ENCODE results near the gene ZNF860. TPM values are rescaled to one million over a fixed set of nuclear protein-coding genes. Genes with fewer than 3 reads are reported as not detected.

The ZNF860 gene
- polyA plus RNA-seq (ENCODE audit: insufficient read length in 4 of 4), result 1 to 10 TPM; 1.7 to 3.4 (median 2.9) TPM

GRCh38 chr3:31981206-31982181 lies at the start of gene ZNF860, which contains the start of gene OSBPL10:
Gene ZNF860 (plus strand): TSS chr3:31981750. CDS start chr3:31989080, 7,330 bp downstream.
Gene OSBPL10 (minus strand): TSS chr3:31981262. CDS start chr3:31981179, 83 bp downstream.
- DNase-seq (ENCODE audit: low read depth in 4 of 4, low spot score in 3 of 4), result peak; percentile 69 to 75 (median 73)

DNA sequence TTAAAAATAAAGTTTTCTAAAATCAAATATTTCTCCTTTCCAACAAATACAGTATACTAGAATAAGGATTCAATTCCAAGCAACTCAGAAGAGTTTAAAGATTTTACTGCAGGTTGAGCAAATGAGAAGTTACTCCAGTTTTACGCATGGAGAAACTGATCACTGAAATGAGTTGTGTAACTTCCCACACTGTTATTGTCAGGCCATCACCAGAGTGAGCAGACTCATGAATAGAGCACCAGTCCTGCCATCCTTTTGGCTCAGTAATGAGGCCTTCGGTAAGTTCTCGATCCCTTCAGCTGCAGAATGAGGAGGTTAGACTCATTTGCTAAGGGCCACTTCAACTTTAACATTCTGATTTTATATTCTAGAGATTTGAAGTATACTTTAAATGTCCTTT lies 48.6 kb upstream of the ZNF860 start:
- DNase-seq (ENCODE audit: low read depth in 4 of 4, low spot score in 3 of 4), result no peak

DNA sequence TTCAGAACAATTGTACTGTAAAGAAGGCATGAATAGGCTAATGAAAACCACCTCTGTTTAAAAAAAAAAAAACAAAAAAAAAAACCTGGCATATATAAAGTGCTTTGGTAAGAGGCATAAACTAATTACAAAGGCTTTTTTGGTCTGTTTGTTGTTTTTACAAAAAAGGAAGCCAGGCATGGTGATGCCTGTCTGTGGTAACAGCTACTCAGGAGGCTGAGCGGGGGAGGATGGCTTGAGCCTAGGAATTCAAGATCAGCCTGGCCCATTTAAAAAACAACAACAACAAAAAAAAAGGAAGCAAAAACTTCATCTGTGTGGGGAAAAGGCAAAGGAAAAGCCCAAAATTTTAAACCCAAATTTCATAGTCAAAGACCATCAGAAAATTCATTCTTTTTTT lies 47.5 kb upstream of the ZNF860 start:
- DNase-seq (ENCODE audit: low read depth in 4 of 4, low spot score in 3 of 4), result no peak

DNA sequence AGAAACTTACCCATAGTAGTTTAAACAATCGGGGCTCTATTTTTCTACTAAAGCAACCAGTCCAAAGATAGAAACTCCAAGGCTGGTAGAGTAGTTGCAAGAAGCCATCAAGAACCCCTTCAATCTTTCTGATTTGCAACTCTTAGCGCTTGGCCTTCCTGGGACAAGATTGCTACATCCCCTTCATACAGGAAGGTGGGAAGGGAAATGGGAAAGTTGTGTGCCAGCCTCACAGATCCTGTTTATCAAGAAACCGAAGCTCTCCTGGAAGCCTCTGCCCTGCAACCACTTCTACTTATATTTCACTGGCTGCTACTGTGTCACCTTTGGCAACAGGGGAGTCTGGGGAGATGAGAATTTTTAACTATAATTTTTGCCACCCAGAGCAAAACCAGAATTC lies 46.7 kb upstream of the ZNF860 start:
- no peak for DNase-seq (ENCODE audit: low read depth in 4 of 4, low spot score in 3 of 4)

- DNase-seq (ENCODE audit: low read depth in 4 of 4, low spot score in 3 of 4), result no peak
These were observed 45.0 kb upstream of the ZNF860 start for GRCh38 chr3:31936420-31937060.

DNA sequence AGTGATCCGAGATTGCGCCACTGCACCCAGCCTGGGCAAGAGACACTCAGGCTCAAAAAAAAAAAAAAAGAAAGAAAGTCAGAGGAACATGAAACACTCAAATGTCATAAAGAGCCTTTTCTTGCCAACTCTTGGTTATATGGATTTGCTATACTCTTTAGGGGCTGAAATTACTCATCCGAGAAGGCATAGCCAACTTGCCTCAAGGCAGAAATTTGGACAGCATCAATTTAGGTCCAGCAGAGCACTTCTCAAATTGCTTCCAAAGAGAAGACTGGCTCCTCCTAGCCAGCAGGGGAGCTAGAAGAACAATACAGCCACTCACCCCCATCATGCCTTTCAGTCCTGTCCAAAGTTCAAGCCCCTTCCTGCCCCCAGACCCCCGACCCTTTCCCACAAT lies 44.3 kb upstream of the ZNF860 start:
- DNase-seq (ENCODE audit: low read depth in 4 of 4, low spot score in 3 of 4), result no peak

- no peak for DNase-seq (ENCODE audit: low read depth in 4 of 4, low spot score in 3 of 4)
These were observed 39.1 kb upstream of the ZNF860 start for GRCh38 chr3:31942446-31942845.

- DNase-seq (ENCODE audit: low read depth in 4 of 4, low spot score in 3 of 4), result no peak
These were observed 38.5 kb upstream of the ZNF860 start for GRCh38 chr3:31943041-31943440.

GRCh38 chr3:31945738-31946052 lies 35.9 kb upstream of the ZNF860 start:
- DNase-seq (ENCODE audit: low read depth in 4 of 4, low spot score in 3 of 4), result no peak

- DNase-seq (ENCODE audit: low read depth in 4 of 4, low spot score in 3 of 4), result no peak
These were observed 35.0 kb upstream of the ZNF860 start for GRCh38 chr3:31946484-31947081.

GRCh38 chr3:31947162-31947561 lies 34.4 kb upstream of the ZNF860 start:
- no peak for DNase-seq (ENCODE audit: low read depth in 4 of 4, low spot score in 3 of 4)

- DNase-seq (ENCODE audit: low read depth in 4 of 4, low spot score in 3 of 4), result no peak
These were observed 33.9 kb upstream of the ZNF860 start for GRCh38 chr3:31947671-31948091.

DNA sequence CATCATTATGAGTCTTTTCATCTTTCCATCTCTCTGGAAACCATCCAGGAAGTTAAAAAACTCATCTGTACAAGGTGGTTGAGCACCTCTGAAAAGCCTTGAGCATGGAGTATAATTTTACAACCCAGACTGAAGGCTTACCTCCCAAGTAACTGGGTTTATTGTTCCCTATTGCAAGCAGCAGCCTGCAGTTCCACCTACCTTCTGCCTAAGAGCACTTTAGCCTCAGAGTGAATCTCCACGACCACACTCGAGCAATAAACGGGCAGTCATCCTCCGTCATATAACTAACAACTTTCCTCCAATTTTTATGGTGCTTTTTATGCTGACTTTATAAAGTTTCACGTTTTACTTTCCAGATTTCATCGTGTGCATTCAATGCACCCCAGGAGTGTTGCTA lies 33.3 kb upstream of the ZNF860 start:
- DNase-seq (ENCODE audit: low read depth in 4 of 4, low spot score in 3 of 4), result no peak

GRCh38 chr3:31952205-31952604 lies 29.3 kb upstream of the ZNF860 start:
- no peak for DNase-seq (ENCODE audit: low read depth in 4 of 4, low spot score in 3 of 4)

DNA sequence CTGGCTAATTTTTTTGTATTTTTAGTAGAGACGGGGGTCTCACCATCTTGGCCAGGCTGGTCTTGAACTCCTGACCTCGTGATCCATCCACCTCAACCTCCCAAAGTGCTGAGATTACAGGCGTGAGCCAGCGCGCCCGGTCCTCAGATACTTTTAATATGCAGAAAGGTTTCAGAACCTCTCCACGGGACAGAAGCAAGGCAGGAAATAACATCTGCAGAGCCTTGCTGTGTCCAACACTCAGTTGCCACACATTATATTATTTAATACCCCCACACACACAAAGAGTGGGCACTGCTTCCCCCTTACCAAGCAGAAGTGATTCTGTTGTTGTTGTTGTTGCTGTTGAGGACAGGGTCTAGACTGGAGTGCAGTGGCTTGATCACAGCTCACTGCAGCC lies 28.5 kb upstream of the ZNF860 start:
- DNase-seq (ENCODE audit: low read depth in 4 of 4, low spot score in 3 of 4), result no peak

DNA sequence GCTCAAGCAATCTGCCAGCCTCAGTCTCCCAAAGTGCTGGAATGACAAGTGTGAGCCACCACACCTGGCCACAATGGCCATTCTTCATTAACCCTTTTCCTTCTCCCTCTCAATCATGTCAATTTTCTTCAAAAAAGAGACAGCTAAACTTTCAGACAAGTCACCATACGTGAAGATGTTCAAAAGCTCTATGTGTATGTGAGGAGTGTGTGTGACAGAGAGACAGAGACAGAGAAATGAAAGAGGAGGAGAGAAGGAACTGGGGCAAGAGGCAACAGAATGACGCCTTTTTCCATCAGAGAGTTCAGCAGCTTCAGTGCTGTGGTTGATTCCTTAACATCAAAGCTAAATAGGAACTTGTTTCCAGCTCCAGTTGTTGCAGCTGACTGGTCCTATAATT lies 27.9 kb upstream of the ZNF860 start:
- no peak for DNase-seq (ENCODE audit: low read depth in 4 of 4, low spot score in 3 of 4)

DNA sequence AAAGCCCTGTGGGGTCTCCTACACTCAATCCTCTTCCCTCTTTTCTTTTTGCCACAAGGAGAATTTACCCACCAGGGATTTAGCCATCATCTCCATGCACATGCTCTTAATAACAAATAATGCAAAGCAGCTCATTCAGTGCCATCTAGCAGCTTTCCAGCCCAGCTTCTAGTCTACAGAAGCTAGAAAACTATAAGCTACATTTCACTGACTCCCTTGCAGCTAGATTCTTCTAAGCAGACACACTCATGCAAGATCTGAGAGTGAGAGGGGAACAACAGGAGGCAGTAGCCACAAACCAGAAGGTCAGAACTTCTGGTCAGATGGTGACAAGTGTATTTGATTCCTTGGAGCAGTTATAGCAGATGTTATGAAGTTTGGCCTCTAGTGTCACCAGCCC lies 26.0 kb upstream of the ZNF860 start:
- DNase-seq (ENCODE audit: low read depth in 4 of 4, low spot score in 3 of 4), result no peak

DNA sequence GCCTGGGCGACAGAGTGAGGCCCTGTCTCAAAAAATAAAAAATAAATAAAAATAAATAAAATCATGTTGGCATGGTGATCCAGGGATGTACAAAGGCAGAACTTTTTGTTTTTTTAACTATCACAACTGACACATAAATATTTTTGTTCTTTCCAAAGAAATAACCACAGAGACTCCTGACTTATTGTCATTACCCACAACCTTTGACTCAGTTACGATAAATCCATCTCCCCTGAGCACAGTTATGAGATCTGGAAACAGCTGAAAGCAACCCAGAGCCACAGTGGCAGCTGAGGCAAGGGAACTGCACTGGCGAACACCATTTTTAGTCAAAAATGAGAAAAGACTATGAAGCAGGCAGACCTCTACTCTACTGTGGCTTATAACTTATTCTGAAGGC lies 24.4 kb upstream of the ZNF860 start:
- DNase-seq (ENCODE audit: low read depth in 4 of 4, low spot score in 3 of 4), result no peak

DNA sequence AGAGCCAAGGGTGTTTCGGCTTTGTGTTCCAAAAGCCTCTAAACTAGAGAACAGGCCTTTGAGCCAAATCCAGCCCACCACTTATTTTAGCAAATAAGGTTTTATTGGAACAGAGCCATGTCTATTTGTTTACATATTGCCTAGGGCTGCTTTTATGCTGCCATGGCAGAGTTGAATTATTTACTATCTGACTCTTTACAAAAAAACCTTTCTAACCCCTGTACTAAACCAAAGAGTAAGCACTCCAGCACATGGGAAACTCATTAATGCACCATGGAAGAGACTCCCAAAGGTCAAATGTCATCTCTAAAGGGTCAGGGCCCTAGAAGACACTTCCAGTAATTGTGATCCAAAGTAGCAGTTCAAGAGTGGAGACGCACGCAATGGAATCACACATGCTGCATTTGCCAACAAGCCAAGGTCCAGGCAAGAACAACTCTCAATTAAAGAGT lies 22.8 kb upstream of the ZNF860 start:
- no peak for DNase-seq (ENCODE audit: low read depth in 4 of 4, low spot score in 3 of 4)

DNA sequence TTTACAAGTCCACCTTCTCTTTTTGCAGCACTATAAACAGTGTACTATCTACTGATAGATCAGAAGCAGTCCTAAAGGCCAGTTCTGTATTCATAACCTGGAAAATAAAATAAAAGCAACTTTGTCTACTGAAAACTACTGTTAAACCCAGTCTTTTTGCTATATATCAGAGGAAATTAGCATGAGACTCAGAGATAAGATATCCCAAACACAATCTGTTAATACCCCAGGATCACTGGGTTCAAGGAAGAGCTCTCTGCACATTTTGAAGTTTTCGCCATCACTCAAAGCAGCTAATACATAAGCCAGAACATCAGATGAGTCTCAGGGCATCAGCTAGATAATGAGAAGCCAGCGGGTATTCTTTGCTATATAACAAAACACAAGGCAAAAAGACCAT lies 22.3 kb upstream of the ZNF860 start:
- no peak for DNase-seq (ENCODE audit: low read depth in 4 of 4, low spot score in 3 of 4)

All from left renal pelvis (tissue), 4 donors.